Measurements from ENCODE around the gene MTMR4. TPM values are rescaled to one million over a fixed set of nuclear protein-coding genes. Genes with fewer than 3 reads are reported as not detected.

Gene MTMR4
- total and polyA plus RNA-seq, 2 experiments from 2014 or later = 25.2 to 47.8 TPM

DNA sequence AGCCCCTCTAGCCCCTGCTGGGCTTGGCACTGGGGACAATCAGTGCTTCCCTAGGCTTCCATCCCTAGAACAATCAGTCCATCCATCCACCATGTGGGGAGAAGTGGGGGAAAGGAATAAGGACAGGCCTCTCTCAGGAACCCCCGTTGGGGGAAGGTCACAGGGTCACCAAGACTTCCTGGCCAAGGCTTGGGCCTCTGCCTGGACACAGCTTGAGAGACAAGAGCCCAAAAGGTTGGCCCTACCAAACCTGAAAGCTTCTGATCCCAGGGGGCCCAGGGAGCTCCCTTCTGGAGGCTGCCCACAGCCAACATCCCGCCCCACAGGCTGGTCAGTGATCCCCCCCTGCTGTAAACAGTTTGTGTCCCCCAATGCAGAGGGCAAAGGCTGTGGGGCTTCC lies 16.2 kb upstream of the MTMR4 start:
- Histone ChIP-seq H3K9me3 (ENCODE audit: low read depth) (no peaks in the 10 kb centered on the region), H3K27ac (no peak overlapping the region), H3K4me1 (ENCODE audit: insufficient read depth) (peaks cover 3% of the 10 kb centered on the region), H2AFZ (no peak overlapping the region), H3K36me3 (replicated peaks; ENCODE audit: insufficient read depth, low read depth) (no peaks in the 10 kb centered on the region), H3K27me3 (peaks cover 23% of the 10 kb centered on the region), H3K79me2 (no peaks in the 10 kb centered on the region), H4K20me1 (ENCODE audit: insufficient read depth, poor library complexity, severe bottlenecking) (no peaks in the 10 kb centered on the region), H3K4me3 (no peak overlapping the region), H3K9me2 (replicated peaks; ENCODE audit: insufficient read depth) (no peaks in the 10 kb centered on the region), H3K4me2 (no peak overlapping the region)
- TF ChIP-seq CTCF (IDR thresholded peaks at IDR 0.05; ENCODE audit: poor library complexity) (no peak), EZH2 (IDR thresholded peaks at IDR 0.05; ENCODE audit: borderline replicate concordance) (no peak), EZH2phosphoT487 (IDR thresholded peaks at IDR 0.05; ENCODE audit: low read depth, severe bottlenecking, unreplicated experiment) (no peak)
- 88% methylated on average over 2 of the region's 2 CpGs for WGBS (ENCODE audit: low lambda C conversion rate, missing lambda C conversion rate)
- no peak for DNase-seq (ENCODE audit: low spot score)

- H3K27me3 ChIP-seq = peaks cover 23% of the 10 kb centered on the region
- WGBS (ENCODE audit: low lambda C conversion rate, missing lambda C conversion rate) = 54% methylated on average over 1 of the region's 1 CpG
Observed at GRCh38 chr17:58529275-58529674, 14.8 kb upstream of the MTMR4 start.

GRCh38 chr17:58528443-58528842 lies 14.0 kb upstream of the MTMR4 start:
- H3K4me2 ChIP-seq = no peak overlapping the region
- peaks cover 23% of the 10 kb centered on the region for H3K27me3 ChIP-seq
- no peaks in the 10 kb centered on the region for H3K9me2 ChIP-seq (replicated peaks; ENCODE audit: insufficient read depth)
- no peaks in the 10 kb centered on the region for H3K36me3 ChIP-seq (replicated peaks; ENCODE audit: insufficient read depth, low read depth)
- no peak for DNase-seq (ENCODE audit: low spot score)
- 62% methylated on average over 3 of the region's 3 CpGs for WGBS (ENCODE audit: low lambda C conversion rate, missing lambda C conversion rate)
- no peak overlapping the region for H3K27ac ChIP-seq
- TF ChIP-seq CTCF (IDR thresholded peaks at IDR 0.05; ENCODE audit: poor library complexity) = no peak
- TF ChIP-seq EZH2phosphoT487 (IDR thresholded peaks at IDR 0.05; ENCODE audit: low read depth, severe bottlenecking, unreplicated experiment) = no peak
- no peak for TF ChIP-seq EZH2 (IDR thresholded peaks at IDR 0.05; ENCODE audit: borderline replicate concordance)
- H3K79me2 ChIP-seq = no peaks in the 10 kb centered on the region
- no peaks in the 10 kb centered on the region for H3K9me3 ChIP-seq (ENCODE audit: low read depth)
- peaks cover 12% of the 10 kb centered on the region for H3K4me1 ChIP-seq (ENCODE audit: insufficient read depth)
- no peaks in the 10 kb centered on the region for H4K20me1 ChIP-seq (ENCODE audit: insufficient read depth, poor library complexity, severe bottlenecking)
- no peak overlapping the region for H2AFZ ChIP-seq
- H3K4me3 ChIP-seq = no peak overlapping the region

More at GRCh38 chr17:58529275-58529674, 14.8 kb upstream of the MTMR4 start:
- TF ChIP-seq CTCF (IDR thresholded peaks at IDR 0.05; ENCODE audit: poor library complexity) (no peak), EZH2phosphoT487 (IDR thresholded peaks at IDR 0.05; ENCODE audit: low read depth, severe bottlenecking, unreplicated experiment) (no peak), EZH2 (IDR thresholded peaks at IDR 0.05; ENCODE audit: borderline replicate concordance) (no peak)
- H3K27ac ChIP-seq = no peak overlapping the region
- no peak overlapping the region for H2AFZ ChIP-seq
- H4K20me1 ChIP-seq (ENCODE audit: insufficient read depth, poor library complexity, severe bottlenecking) = no peaks in the 10 kb centered on the region
- no peak overlapping the region for H3K4me3 ChIP-seq
- no peaks in the 10 kb centered on the region for H3K9me3 ChIP-seq (ENCODE audit: low read depth)
- no peaks in the 10 kb centered on the region for H3K36me3 ChIP-seq (replicated peaks; ENCODE audit: insufficient read depth, low read depth)
- no peaks in the 10 kb centered on the region for H3K79me2 ChIP-seq
- no peak overlapping the region for H3K4me2 ChIP-seq
- H3K4me1 ChIP-seq (ENCODE audit: insufficient read depth) = peaks cover 12% of the 10 kb centered on the region
- H3K9me2 ChIP-seq (replicated peaks; ENCODE audit: insufficient read depth) = no peaks in the 10 kb centered on the region
- no peak for DNase-seq (ENCODE audit: low spot score)

GRCh38 chr17:58527949-58528348 lies 13.5 kb upstream of the MTMR4 start:
- Histone ChIP-seq H2AFZ (no peak overlapping the region), H4K20me1 (ENCODE audit: insufficient read depth, poor library complexity, severe bottlenecking) (no peaks in the 10 kb centered on the region), H3K4me2 (no peak overlapping the region), H3K79me2 (no peaks in the 10 kb centered on the region), H3K27ac (no peak overlapping the region), H3K4me3 (no peak overlapping the region), H3K9me3 (ENCODE audit: low read depth) (no peaks in the 10 kb centered on the region), H3K27me3 (peaks cover 18% of the 10 kb centered on the region), H3K4me1 (ENCODE audit: insufficient read depth) (peaks cover 12% of the 10 kb centered on the region), H3K36me3 (replicated peaks; ENCODE audit: insufficient read depth, low read depth) (no peaks in the 10 kb centered on the region), H3K9me2 (replicated peaks; ENCODE audit: insufficient read depth) (no peaks in the 10 kb centered on the region)
- WGBS (ENCODE audit: low lambda C conversion rate, missing lambda C conversion rate) = 66% methylated on average over 3 of the region's 3 CpGs
- DNase-seq (ENCODE audit: low spot score) = no peak
- no peak for TF ChIP-seq EZH2phosphoT487 (IDR thresholded peaks at IDR 0.05; ENCODE audit: low read depth, severe bottlenecking, unreplicated experiment)
- no peak for TF ChIP-seq EZH2 (IDR thresholded peaks at IDR 0.05; ENCODE audit: borderline replicate concordance)
- TF ChIP-seq CTCF (IDR thresholded peaks at IDR 0.05; ENCODE audit: poor library complexity) = no peak
